Immature natural killer cell (primary cell): ENCODE measurements around the gene NTRK3. TPM values are rescaled to one million over a fixed set of nuclear protein-coding genes. Genes with fewer than 3 reads are reported as not detected.
"Not testable (repeated sequence)": the region's sequence is repeated elsewhere in the genome, so short reads cannot be mapped to it uniquely, and the experiment has no call there.

Experiments
- DNase-seq, 3 donors: peaks; one replicate each; pipeline ENCODE4 v3.0.0; 2022; ENCODE audit warnings: mixed read lengths in 1 of 3
- H3K27ac Mint-ChIP-seq, 6 donors: one replicate each; pipeline ENCODE4 v1.8.0; 2020; ENCODE audit warnings: mixed read lengths in 6 of 6, mild to moderate bottlenecking in 5 of 6, inconsistent platforms in 4 of 6, moderate library complexity in 3 of 6
- H3K27me3 Mint-ChIP-seq, 3 donors: one replicate each; pipeline ENCODE4 v1.8.0; 2020 to 2021; ENCODE audit warnings: low read depth in 3 of 3, mild to moderate bottlenecking in 3 of 3, mixed read lengths in 3 of 3, moderate library complexity in 3 of 3, inconsistent platforms in 1 of 3
- H3K36me3 Mint-ChIP-seq, 3 donors: one replicate each; pipeline ENCODE4 v1.8.0; 2020; ENCODE audit warnings: mixed read lengths in 3 of 3, inconsistent platforms in 2 of 3, mild to moderate bottlenecking in 2 of 3
- H3K4me1 Mint-ChIP-seq, 2 donors: one replicate each; pipeline ENCODE4 v1.8.0; 2020; ENCODE audit warnings: inconsistent platforms in 2 of 2, mild to moderate bottlenecking in 2 of 2, mixed read lengths in 2 of 2, moderate library complexity in 1 of 2
- H3K4me3 Mint-ChIP-seq, 5 donors: one replicate each; pipeline ENCODE4 v1.8.0; 2020; ENCODE audit warnings: mild to moderate bottlenecking in 5 of 5, mixed read lengths in 5 of 5, inconsistent platforms in 3 of 5, moderate library complexity in 3 of 5
- H3K9me3 Mint-ChIP-seq, 6 donors: one replicate each; pipeline ENCODE4 v1.8.0; 2020; ENCODE audit warnings: mild to moderate bottlenecking in 6 of 6, mixed read lengths in 6 of 6, inconsistent platforms in 4 of 6, moderate library complexity in 3 of 6
- polyA plus RNA-seq, 3 donors: library from polyadenylated mRNA; unstranded; fragments of 300-500 nt; fragmentation: Illumina TruSeq; gene quantifications; one replicate each; pipeline ENCODE4 v1.2.3, GENCODE V29; 2021

Gene NTRK3
- polyA plus RNA-seq, 3 donors from 2014 or later: not detected

DNA sequence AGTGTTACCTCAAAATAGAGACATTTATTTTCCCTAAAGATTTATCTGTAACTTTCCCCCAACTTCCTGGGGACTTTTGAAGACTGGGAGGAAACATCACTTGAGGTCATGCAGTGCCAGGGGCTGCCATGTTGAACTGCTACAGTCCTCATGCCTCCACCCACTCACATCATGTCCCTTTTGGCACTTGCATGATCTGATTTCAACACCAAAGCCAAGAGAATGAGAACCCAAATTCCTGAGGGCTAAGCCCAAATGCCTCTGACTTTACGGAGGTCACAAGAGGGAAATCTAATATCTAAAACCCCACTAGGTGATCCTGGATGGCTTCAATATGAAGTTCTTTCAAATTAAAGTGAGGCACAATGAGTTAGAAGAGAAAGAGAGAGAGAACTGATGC is 213.1 kb downstream of the NTRK3 start:
- Mint-ChIP-seq H3K4me1 (no peaks in the 10 kb centered on the region), H3K27me3 (peaks cover 0 to 2% (median 1%) of the 10 kb centered on the region in 3 donors), H3K36me3 (no peaks in the 10 kb centered on the region), H3K27ac (no peak overlapping the region), H3K9me3 (peaks cover 0 to 3% (median under 1%) of the 10 kb centered on the region in 6 donors), H3K4me3 (no peak overlapping the region)
- no peak for DNase-seq

DNA sequence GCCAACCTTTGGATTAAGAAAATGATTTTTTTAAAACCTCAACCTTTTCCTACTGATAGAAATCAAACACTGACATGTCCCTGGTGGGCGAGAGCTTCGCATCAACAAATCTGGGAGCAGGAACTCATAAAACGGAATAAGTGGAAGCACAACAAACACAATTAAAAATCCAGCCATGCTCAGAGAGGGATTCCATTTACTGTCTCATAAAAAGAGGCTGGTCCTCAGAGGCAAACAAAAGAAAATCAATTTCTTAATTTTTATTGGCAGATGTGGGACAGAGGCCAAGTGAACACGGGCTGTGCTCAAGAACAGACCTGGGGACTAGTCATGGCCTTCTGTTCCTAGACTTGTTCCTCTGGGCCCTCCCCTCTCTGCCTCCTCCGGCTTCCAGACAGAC is 214.5 kb downstream of the NTRK3 start:
- peaks cover 0 to 4% (median 0%) of the 10 kb centered on the region in 3 donors for H3K27me3 Mint-ChIP-seq
- peaks cover 0 to 5% (median under 1%) of the 10 kb centered on the region in 6 donors for H3K9me3 Mint-ChIP-seq
- H3K36me3 Mint-ChIP-seq: no peaks in the 10 kb centered on the region
- no peak overlapping the region for H3K27ac Mint-ChIP-seq
- no peak overlapping the region for H3K4me3 Mint-ChIP-seq
- no peaks in the 10 kb centered on the region for H3K4me1 Mint-ChIP-seq
- DNase-seq: no peak

DNA sequence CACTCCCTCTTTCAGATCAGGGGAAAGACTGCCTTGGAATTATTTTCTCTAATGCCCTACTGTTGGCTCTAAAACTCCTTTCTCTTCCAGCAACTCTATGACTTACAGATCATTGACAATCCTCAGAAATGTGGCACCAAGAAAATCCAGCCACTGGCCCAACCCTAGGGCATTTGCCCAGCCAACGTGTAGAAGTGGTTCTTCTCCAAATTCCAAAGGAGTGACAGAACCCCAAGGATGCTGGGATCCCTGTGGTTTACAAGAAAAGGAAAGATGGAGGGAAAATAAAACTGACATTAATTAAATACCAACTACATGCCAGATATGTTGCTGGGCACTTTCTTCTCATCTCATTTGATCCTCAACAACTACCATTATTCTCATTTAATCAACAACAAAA is 216.0 kb downstream of the NTRK3 start:
- Mint-ChIP-seq H3K4me1 (no peaks in the 10 kb centered on the region), H3K27ac (no peak overlapping the region), H3K4me3 (no peak overlapping the region), H3K9me3 (peaks cover 0 to 7% (median 0%) of the 10 kb centered on the region in 6 donors), H3K27me3 (peaks cover 0 to 4% (median 2%) of the 10 kb centered on the region in 3 donors), H3K36me3 (no peaks in the 10 kb centered on the region)
- DNase-seq: no peak

DNA sequence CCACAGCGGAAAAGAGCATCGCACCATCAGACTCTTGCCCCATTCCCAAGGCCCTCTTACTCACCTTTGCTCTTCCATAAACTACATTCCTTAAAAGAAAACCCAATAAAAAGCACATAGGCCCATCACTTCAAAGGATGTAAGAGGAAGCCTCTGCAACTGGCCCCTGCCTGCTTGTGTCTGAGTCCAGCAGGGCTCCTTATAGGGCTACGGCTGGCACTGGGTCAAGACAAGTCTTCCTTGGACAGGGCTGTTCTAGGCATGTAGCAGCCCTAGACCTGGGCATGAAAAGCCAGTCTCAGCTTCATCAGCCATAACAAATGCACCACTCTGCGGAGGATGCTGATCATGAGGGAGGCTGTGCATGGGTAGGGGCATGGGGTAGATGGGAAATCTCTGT is 218.3 kb downstream of the NTRK3 start:
- Mint-ChIP-seq H3K36me3 (no peaks in the 10 kb centered on the region), H3K27ac (no peak overlapping the region), H3K27me3 (peaks cover 0 to 6% (median 2%) of the 10 kb centered on the region in 3 donors), H3K9me3 (peaks cover 0 to 7% (median 0%) of the 10 kb centered on the region in 6 donors), H3K4me1 (no peaks in the 10 kb centered on the region), H3K4me3 (no peak overlapping the region)
- DNase-seq: no peak

DNA sequence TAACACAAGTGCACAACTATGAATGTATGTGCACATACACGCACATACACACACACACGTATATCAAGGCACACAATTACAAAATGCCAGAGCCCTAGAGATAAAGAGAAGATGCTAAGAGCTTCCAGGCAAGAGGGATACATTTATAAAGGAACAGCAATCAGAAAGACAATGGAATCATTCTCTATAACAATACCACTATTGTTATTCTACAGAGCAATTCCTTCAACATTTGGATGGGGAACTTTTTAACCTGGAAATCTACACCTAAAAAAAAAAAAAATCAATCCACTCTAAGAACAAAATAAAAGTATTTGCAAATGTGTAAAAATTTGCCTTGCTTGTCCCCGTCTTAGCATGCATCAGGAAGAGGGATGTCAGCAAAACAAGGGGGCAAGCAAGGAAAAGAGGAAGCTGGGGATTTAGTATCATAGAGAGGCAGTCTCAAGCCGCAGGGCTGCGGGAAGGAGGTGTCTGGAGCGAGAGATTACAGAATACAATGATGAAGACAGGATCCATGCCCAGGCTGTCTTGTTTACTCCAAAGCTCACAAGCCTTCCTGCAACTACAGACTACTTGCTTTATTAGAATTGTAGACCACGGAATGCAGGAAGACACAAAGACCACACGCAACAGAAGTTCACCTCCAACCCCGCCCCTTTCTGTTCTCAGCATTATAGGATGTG is 220.2 kb downstream of the NTRK3 start:
- Mint-ChIP-seq H3K4me3 (no peak overlapping the region), H3K9me3 (peaks cover 0 to 7% (median 0%) of the 10 kb centered on the region in 6 donors), H3K27me3 (peaks cover 0 to 5% (median 2%) of the 10 kb centered on the region in 3 donors), H3K36me3 (no peaks in the 10 kb centered on the region), H3K4me1 (no peaks in the 10 kb centered on the region), H3K27ac (no peak overlapping the region)
- no peak for DNase-seq

DNA sequence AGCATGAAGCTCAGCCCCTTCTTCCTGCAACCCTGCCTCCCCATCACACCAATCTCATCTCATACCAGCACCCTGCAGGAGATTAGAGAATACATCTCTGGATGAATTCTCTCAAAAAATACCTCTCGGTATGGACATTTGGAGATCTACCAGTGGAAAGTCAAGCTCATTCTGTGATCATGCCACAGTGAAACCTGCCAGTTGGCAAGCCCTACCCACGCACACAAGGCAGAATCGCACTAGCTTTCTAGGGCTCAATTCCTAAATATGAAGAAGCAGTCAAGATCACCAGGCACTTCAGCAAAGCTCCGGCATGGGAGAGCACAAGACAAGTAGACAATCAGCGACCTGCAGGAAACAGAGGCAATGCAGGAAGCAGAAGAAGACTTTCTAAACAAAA is 221.2 kb downstream of the NTRK3 start:
- Mint-ChIP-seq H3K4me3 (no peak overlapping the region), H3K36me3 (no peaks in the 10 kb centered on the region), H3K27me3 (peaks cover 0 to 5% (median 2%) of the 10 kb centered on the region in 3 donors), H3K27ac (no peak overlapping the region), H3K9me3 (peaks cover 0 to 5% (median 0%) of the 10 kb centered on the region in 6 donors), H3K4me1 (no peaks in the 10 kb centered on the region)
- DNase-seq: no peak

DNA sequence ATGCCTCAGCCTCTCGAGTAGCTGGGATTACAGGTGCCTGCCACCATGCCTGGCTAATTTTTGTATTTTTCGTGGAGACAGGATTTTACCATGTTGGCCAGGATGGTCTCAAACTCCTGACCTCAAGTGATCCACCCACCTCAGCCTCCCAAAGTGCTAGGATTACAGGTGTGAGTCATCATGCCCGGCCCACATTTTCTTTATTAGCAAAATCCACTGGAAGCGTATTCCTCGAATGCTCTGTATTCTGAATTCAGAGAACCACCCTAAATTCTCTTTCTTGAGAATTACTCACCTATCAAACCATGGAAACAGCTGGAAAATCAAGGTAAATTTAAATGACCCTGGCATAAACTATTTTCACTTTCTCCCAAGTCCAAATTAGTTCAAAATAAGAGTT is 223.1 kb downstream of the NTRK3 start:
- not testable (repeated sequence) for H3K36me3 Mint-ChIP-seq, H3K27ac Mint-ChIP-seq, H3K9me3 Mint-ChIP-seq, DNase-seq, H3K27me3 Mint-ChIP-seq, H3K4me3 Mint-ChIP-seq, H3K4me1 Mint-ChIP-seq

DNA sequence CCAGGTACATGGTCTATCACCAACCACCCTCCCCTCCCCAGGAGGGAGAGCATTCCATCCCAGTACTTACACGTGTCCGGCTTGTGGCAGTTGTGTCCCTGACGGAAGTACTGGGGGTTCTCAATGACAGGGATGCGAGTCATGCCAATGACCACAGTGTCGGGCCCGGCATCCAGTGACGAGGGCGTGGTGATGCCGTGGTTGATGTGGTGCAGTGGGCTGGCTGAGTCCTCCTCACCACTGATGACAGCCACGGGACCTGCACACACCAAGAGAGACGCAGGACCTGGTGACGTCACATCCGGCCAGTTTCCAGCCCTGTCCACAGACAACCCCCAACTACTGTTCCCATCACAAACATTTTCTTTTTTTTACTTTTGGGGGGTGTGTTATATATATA is 223.8 kb downstream of the NTRK3 start:
- H3K27me3 Mint-ChIP-seq: peaks cover 1 to 5% (median 2%) of the 10 kb centered on the region in 3 donors
- H3K4me1 Mint-ChIP-seq: no peaks in the 10 kb centered on the region
- no peak overlapping the region for H3K27ac Mint-ChIP-seq
- H3K9me3 Mint-ChIP-seq: peaks cover 0 to 5% (median under 1%) of the 10 kb centered on the region in 6 donors
- H3K36me3 Mint-ChIP-seq: no peaks in the 10 kb centered on the region
- no peak overlapping the region for H3K4me3 Mint-ChIP-seq
- DNase-seq: no peak

DNA sequence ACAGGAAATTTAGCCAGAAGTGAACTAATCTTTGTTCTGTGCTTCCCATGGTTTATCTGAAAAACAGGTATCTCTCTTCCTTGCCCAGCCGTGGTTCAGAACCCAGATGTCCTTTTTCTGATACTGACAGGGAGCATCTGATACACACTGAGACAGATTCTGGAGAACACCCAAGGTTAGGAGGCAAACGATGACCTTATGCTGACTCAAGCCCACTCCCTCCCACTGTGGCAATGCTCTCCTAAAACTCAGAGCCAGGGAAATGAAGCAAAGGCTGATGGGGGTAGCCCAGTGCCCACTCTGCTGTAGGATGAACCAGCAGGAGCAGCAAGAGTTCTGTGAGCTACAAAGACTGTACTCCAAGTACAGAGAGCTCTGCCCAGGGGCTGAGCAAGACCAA is 225.1 kb downstream of the NTRK3 start:
- no peak overlapping the region for H3K4me3 Mint-ChIP-seq

DNA sequence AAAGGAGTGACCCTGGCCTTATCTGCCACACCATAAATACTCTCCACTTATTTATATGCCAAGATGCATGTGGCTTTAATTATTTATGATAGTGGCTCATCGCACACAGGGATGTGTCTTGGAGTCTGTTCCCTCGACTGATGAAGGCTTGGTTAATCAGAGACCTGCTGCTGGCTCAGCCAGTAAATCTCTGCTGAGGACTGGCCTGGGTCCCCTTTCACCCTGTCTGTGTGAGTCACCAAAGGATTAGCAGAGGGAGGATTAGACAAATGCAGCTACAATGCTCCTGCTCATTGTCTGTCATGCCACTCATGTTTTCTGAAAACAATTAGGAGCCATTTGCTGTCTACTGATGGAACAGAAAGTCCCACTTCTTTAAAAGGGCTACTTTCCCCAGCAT is 226.8 kb downstream of the NTRK3 start:
- DNase-seq: no peak
- Mint-ChIP-seq H3K4me3 (no peak overlapping the region), H3K4me1 (no peaks in the 10 kb centered on the region), H3K27me3 (peaks cover 0 to 4% (median 0%) of the 10 kb centered on the region in 3 donors), H3K27ac (no peak overlapping the region), H3K9me3 (peaks cover 0 to 3% (median 0%) of the 10 kb centered on the region in 6 donors), H3K36me3 (no peaks in the 10 kb centered on the region)

More for the DNA sequence above, 225.1 kb downstream of the NTRK3 start:
- peaks cover 2 to 4% (median 2%) of the 10 kb centered on the region in 3 donors for H3K27me3 Mint-ChIP-seq
- H3K27ac Mint-ChIP-seq: no peak overlapping the region
- no peaks in the 10 kb centered on the region for H3K36me3 Mint-ChIP-seq
- H3K9me3 Mint-ChIP-seq: peaks cover 0 to 3% (median 0%) of the 10 kb centered on the region in 6 donors
- DNase-seq: no peak
- no peaks in the 10 kb centered on the region for H3K4me1 Mint-ChIP-seq

DNA sequence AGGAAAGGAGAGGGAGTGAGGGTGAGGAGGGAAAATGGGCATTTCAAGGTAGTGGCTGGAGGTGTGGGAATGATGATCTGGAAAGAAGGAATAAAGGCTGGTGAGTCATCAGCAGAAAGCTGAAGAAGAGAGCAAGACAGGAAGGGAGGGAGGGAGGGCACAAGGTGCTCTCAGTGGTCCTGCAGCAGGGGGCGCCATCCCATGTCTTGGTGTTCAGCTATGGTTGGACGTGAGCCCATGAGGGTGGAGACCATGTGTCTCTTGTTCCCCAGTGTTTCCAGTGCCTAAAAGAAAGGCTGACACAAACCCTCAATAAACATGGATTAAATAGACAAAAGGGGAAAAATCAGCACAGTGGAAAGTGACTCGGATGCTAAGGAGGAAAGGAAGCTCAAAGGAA is 228.5 kb downstream of the NTRK3 start:
- Mint-ChIP-seq H3K27me3 (peaks cover 0 to 4% (median 0%) of the 10 kb centered on the region in 3 donors), H3K4me1 (no peaks in the 10 kb centered on the region), H3K36me3 (no peaks in the 10 kb centered on the region), H3K4me3 (no peak overlapping the region), H3K27ac (no peak overlapping the region), H3K9me3 (peaks cover 0 to 3% (median 0%) of the 10 kb centered on the region in 6 donors)
- no peak for DNase-seq

DNA sequence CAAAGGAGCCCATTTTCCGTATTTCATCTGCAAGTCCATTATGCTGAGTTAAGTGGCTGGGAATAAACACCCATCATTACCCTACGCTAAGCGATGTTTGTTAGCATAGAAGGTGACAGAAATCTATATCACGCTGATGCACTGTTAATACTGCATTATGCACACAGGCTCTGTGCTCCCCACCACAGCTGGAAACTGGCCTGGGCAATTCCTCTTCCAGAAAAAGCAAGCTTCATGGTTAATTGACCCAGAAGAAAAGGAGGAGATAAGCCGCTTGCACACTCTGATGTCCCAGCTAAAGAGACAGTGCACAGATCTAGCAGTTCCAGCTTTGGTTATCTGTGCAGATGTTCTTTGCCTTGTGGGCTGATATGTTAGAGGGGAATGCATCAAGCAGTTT is 232.6 kb downstream of the NTRK3 start:
- DNase-seq: no peak
- Mint-ChIP-seq H3K27me3 (peaks cover 0 to 4% (median 3%) of the 10 kb centered on the region in 3 donors), H3K9me3 (peaks cover 0 to 3% (median 0%) of the 10 kb centered on the region in 6 donors), H3K4me3 (no peak overlapping the region), H3K4me1 (no peaks in the 10 kb centered on the region), H3K36me3 (no peaks in the 10 kb centered on the region), H3K27ac (no peak overlapping the region)

DNA sequence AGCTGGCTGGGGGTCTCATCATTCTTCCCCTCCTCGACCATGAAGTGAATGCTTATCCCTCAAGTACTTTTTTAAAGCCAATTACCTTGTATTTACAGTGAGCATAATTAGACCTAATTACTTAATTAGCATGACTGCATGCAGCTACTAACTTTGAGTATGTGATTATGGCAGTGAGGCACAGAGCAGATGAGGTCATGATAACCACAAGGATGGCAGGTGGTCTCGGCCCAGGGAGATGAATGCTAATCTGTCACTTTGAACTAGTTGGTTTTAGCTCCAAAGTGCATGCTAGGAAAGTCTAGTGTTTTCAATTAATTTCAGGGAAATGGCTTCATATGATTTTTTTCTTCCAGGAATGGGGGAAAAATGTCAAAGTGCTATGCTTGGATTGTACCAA is 233.8 kb downstream of the NTRK3 start:
- H3K4me1 Mint-ChIP-seq: no peaks in the 10 kb centered on the region
- H3K27ac Mint-ChIP-seq: no peak overlapping the region
- H3K27me3 Mint-ChIP-seq: peaks cover 0 to 3% (median 3%) of the 10 kb centered on the region in 3 donors
- no peak overlapping the region for H3K4me3 Mint-ChIP-seq
- no peak for DNase-seq
- peaks cover 0 to 3% (median 0%) of the 10 kb centered on the region in 6 donors for H3K9me3 Mint-ChIP-seq
- H3K36me3 Mint-ChIP-seq: no peaks in the 10 kb centered on the region

DNA sequence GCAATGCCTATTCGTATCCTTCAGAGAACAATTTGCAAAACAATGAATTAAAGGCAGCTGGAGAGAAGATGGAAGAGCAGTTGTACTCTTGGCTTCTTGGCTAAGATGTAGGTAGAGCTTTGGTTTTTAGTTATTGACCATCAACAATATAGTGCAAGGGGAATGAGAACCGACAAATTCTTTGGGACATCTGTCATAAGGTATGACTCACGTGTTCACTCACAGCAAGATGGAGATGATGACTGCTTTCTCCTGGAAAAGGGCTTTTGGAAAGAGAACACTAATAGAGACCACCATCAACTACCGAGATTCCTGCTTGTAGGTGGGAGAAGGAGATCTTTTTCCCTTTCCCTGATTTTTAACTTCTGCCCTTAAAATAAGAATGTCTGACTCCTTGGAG is 234.9 kb downstream of the NTRK3 start:
- Mint-ChIP-seq H3K4me3 (no peak overlapping the region), H3K4me1 (no peaks in the 10 kb centered on the region), H3K36me3 (no peaks in the 10 kb centered on the region), H3K27ac (no peak overlapping the region), H3K9me3 (peaks cover 0 to 3% (median 0%) of the 10 kb centered on the region in 6 donors), H3K27me3 (peaks cover 0 to 3% (median 0%) of the 10 kb centered on the region in 3 donors)
- DNase-seq: no peak

DNA sequence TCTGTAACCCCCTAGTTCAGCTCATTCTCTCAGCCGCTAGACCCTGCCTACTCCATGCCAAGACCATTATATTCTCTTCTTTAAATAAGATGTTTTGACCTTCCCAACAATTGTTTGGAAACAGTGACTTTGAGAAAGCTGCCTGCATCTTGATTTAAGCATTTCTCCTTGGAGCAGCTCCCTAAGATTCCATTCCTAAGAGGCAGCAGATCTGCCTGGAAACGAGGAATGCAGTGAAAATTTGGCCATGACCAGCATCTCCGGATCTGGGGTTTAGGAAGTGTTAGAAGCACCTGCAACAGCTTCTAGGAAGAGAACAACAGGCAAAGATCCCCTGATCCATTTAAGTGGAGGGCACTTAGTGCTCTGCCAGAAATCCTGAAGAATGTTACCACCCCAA is 235.7 kb downstream of the NTRK3 start:
- Mint-ChIP-seq H3K4me3 (no peak overlapping the region), H3K9me3 (peaks cover 0 to 3% (median 0%) of the 10 kb centered on the region in 6 donors), H3K27me3 (peaks cover 0 to 3% (median 0%) of the 10 kb centered on the region in 3 donors), H3K27ac (no peak overlapping the region), H3K36me3 (no peaks in the 10 kb centered on the region), H3K4me1 (no peaks in the 10 kb centered on the region)
- DNase-seq: no peak
